Muscle of arm (tissue), 12 donors: Measurements from ENCODE around the gene IFI44. TPM values are rescaled to one million over a fixed set of nuclear protein-coding genes. Genes with fewer than 3 reads are reported as not detected.

Experiments
- DNase-seq: peaks from one replicate; pipeline ENCODE4 v3.0.0-alpha.2; 2013
- polyA plus RNA-seq, 12 donors: library from polyadenylated mRNA; unstranded; fragments of 120-200 nt; gene quantifications; one replicate each; pipeline ENCODE4 v1.2.1, GENCODE V29; 2013; ENCODE audit not compliant: insufficient read length in 12 of 12

The IFI44 gene
- polyA plus RNA-seq, 12 donors = 4.2 to 18.3 (median 9.6) TPM; not detected in 1

- DNase-seq = no peak
These were observed 50.2 kb downstream of the IFI44 start for GRCh38 chr1:78699813-78700212.

- DNase-seq = no peak
These were observed 52.8 kb downstream of the IFI44 start for GRCh38 chr1:78702426-78702825.

- no peak for DNase-seq
These were observed 54.2 kb downstream of the IFI44 start for GRCh38 chr1:78703806-78704205.

DNA sequence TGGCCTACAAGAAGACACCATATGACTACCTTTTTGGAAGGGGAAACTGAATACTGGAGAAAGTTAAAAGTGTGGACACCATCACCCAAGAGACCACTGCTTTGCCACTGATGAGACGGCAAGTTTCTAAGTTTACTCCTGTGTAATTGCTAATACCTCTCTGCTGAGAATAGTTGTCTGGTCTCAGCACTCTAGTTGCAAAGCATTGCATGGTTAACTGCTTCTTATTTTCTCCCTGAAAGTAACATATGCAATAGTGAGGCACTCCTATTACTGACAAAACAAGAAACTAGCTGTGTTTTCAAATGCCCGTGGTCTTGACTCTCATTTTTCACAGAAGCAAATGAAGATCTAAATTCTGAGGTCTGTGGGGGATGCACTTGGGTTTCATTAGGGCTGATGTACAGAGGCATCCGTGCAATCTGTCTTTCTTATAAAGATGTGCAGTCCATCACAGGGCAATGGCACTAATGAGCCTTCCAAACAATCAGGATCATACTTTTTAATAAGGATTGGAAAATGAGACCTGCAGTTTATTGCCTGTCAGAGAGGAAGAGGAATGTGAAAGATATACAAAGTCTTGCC is 62.9 kb downstream of the IFI44 start:
- DNase-seq = no peak

DNA sequence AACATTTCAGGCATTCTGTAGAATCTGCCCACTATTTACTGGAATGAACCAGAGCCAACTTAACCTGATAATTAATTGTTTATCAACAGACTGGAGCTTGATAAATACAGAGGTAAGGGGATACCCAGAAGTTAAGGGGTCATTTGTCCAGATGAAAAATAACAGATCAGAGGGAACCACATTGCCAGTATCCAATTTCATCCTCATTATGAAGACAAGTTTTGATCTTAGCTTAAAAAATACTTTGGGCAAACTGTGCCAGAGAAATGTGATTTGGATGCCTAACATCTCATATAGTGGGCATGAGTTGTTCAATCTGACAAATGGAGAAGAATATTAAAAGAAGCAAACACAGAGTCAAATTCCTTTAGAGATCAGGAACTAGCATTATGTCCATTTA is 63.7 kb downstream of the IFI44 start:
- no peak for DNase-seq

Other genes starting within 250 kb of the IFI44 start
- gene PTGFR, start 158.9 kb upstream of the IFI44 start, polyA plus RNA-seq = 10 to 100 TPM in 11 of 12 donors, not detected in 1; 20.0 to 54.6 (median 30.6) TPM
- 1 to 10 TPM in 11 of 12 donors, not detected in 1; 1.0 to 6.0 (median 2.2) TPM for gene IFI44L, start 29.4 kb upstream of the IFI44 start, polyA plus RNA-seq